K562 treated with DMSO at 1 percent for 12 hours (cell line): ENCODE measurements around the gene ABCC11. TPM values are rescaled to one million over a fixed set of nuclear protein-coding genes. Genes with fewer than 3 reads are reported as not detected.

Experiments used
- total RNA-seq: library from RNA; unstranded; fragments of 300-600 nt; gene quantifications from 2 replicates; pipeline ENCODE4 v1.2.3, GENCODE V29; 2022; ENCODE audit not compliant: insufficient read depth

ABCC11 gene
- total RNA-seq = 0.63 TPM in 1 of 2 replicates, not detected in the other

DNA sequence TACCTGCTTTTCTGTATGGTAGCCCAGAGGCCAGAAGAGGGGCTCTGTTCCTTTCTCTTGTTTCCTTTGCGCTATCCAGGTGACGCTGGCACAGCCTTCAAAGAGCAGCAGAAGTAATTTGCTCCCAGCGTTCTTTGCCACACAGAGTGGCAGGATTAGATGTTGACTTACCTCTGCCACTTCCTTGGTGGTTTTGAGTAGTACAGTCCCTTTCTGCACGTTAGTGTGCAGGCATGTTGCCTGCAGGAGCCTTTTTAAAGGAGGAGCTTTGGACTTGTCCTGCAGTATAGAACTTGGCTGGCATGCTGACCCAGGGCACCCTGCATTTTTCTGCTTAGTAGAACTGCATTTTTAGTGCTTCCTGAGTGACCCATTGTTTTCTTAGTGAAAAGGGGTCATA is at the start of gene ABCC11:
TSS of gene ABCC11 (minus strand) at position 229 of the 400 bp plus-strand sequence. CDS start 15,618 bp downstream, outside the sequence.

DNA sequence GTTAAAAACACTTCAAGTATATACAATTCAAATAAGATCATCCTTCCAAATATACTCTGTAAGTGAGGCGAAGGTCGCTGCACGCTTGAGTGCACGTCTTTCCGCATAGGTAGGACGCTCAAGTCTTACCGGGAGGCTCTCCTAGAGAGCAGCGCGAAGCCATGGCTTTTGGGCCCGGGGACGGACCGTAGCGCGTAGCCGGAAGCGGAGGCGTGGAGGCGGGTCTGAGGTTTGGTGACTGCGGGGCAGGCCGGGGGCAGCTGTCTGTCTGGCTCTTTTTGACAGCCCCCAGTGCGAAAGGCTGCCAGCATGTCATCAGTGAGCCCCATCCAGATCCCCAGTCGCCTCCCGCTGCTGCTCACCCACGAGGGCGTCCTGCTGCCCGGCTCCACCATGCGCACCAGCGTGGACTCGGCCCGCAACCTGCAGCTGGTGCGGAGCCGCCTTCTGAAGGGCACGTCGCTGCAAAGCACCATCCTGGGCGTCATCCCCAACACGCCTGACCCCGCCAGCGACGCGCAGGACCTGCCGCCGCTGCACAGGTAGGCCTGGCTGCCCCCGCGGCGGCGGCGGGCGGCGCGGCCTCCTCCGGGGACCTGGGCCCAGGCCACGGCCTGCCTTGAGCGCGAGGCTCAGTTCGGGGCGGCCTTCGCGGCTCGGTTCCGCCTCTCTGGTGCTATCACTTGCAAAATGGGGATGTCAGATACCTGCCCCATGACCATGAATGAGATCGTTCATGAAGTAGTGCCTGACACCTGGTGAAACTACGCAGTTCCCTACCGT is 3.1 kb downstream of the ABCC11 start, which contains the start of gene LONP2:
TSS of gene LONP2 (plus strand) at position 221 of the 783 bp plus-strand sequence. CDS start at position 310, 89 bp downstream.

DNA sequence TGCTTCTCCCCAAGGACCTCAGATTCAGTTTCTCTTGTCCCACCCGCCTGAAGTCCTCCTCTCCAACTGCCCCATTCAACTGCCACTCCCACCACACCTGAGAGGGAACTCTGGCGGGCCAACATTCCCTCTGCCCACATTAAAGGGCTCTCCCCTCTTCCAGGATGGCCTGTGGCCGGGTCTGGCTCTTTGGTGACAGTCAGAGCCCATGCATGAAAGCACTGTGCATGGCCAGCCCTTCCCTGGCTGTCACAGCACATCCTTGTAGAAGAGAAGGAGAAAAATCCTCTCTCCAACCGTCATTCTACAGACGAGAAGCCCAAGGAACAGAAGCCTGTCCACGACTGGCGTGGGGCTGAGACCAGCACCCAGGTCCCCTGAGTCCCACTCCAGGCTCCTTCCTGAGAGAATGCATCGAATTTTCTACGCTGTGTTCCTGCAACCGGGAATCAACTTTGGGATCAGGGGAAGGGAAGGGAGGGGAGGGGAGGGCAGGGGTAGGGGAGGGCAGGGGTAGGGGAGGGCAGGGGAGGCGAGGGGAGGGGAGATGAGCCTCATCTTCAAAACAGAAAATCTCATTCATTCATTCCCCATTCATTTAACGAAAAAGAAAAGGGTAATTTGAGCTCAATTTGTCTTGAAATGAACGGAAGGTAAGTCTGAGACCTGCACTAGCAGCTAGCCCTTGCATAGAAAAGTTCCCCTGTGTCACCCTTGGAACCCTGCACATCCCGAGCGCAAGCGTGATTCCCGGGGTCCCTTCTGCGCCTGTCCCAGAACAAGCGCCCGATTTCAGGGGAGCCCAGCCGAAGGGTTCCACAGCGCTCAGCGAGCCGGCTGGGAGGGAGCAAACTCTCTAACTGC is 91.2 kb downstream of the ABCC11 start, which contains the start of gene ABCC12:
TSS of gene ABCC12 (minus strand) at position 68 of the 864 bp plus-strand sequence. CDS start 9,569 bp downstream, outside the sequence.

Other genes starting within 250 kb of the ABCC11 start
- not detected in 2 replicates for gene ABCC12, start 91.5 kb downstream of the ABCC11 start, total RNA-seq
- 8.4 and 21.4 TPM in 2 replicates for gene LONP2, start 3.2 kb downstream of the ABCC11 start, total RNA-seq
- 12.2 and 18.9 TPM in 2 replicates for gene SIAH1, start 137.9 kb upstream of the ABCC11 start, total RNA-seq